Retinal pigment epithelial cell (primary cell): ENCODE data around the gene GPER1.

Experiments used
- DNase-seq: peaks from one replicate; pipeline ENCODE4 v3.0.0-alpha.2; 2010; ENCODE audit warnings: low read depth
- H3K4me3 ChIP-seq: 2 replicates; pipeline ENCODE4 v1.5.1; 2011; ENCODE audit warnings: mild to moderate bottlenecking, low read length, control low read depth, moderate library complexity
- CTCF ChIP-seq: conservative IDR thresholded peaks from 2 replicates; pipeline ENCODE4 v1.5.1; 2011; ENCODE audit warnings: low read depth, low read length, control low read depth, inconsistent platforms

GPER1 gene

GRCh38 chr7:1117321-1117928 is 29.5 kb downstream of the GPER1 start:
- no peak for DNase-seq
- H3K4me3 ChIP-seq = no peak overlapping the region

GRCh38 chr7:1119201-1119600 is 31.3 kb downstream of the GPER1 start:
- no peak overlapping the region for H3K4me3 ChIP-seq
- no peak for TF ChIP-seq CTCF

More at GRCh38 chr7:1117321-1117928, 29.5 kb downstream of the GPER1 start:
- TF ChIP-seq CTCF = no peak

GRCh38 chr7:1120791-1121190 is 32.9 kb downstream of the GPER1 start:
- H3K4me3 ChIP-seq = no peak overlapping the region
- no peak for TF ChIP-seq CTCF
- no peak for DNase-seq

More at GRCh38 chr7:1119201-1119600, 31.3 kb downstream of the GPER1 start:
- DNase-seq = no peak

- DNase-seq = no peak
- TF ChIP-seq CTCF = no peak
- no peak overlapping the region for H3K4me3 ChIP-seq
Measured at GRCh38 chr7:1121476-1121875, 33.6 kb downstream of the GPER1 start.

GRCh38 chr7:1121886-1122831 is 34.2 kb downstream of the GPER1 start:
- DNase-seq = no peak
- TF ChIP-seq CTCF = no peak
- H3K4me3 ChIP-seq = no peak overlapping the region

GRCh38 chr7:1122832-1123501 is 35.1 kb downstream of the GPER1 start:
- no peak for DNase-seq
- no peak overlapping the region for H3K4me3 ChIP-seq
- TF ChIP-seq CTCF = no peak
